ENCODE results near the gene EXOC6B.

DNA sequence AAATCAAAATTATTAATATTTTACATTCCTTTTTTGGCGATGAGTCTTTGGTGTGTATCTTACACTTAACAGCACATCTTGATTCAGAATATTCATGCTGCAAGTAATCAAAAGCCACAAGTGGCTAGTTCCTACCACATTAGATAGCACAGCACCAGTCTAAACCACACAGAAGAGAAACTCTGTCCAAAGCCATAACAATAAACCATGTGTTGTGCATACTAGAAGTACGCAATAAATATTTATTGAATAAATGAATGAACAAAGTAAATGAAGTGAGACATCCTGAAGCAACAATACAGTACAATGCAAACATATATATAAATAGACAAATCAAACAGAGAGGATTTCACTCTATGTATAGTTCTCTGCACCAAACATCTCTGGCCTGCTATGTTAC is 287.3 kb downstream of the EXOC6B start:
- TF ChIP-seq, protein P1, sequence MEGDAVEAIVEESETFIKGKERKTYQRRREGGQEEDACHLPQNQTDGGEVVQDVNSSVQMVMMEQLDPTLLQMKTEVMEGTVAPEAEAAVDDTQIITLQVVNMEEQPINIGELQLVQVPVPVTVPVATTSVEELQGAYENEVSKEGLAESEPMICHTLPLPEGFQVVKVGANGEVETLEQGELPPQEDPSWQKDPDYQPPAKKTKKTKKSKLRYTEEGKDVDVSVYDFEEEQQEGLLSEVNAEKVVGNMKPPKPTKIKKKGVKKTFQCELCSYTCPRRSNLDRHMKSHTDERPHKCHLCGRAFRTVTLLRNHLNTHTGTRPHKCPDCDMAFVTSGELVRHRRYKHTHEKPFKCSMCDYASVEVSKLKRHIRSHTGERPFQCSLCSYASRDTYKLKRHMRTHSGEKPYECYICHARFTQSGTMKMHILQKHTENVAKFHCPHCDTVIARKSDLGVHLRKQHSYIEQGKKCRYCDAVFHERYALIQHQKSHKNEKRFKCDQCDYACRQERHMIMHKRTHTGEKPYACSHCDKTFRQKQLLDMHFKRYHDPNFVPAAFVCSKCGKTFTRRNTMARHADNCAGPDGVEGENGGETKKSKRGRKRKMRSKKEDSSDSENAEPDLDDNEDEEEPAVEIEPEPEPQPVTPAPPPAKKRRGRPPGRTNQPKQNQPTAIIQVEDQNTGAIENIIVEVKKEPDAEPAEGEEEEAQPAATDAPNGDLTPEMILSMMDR (IDR thresholded peaks at IDR 0.05), result no peak
- TF ChIP-seq POLR2A (IDR thresholded peaks at IDR 0.05), result no peak
- TF ChIP-seq POLR2AphosphoS5 (IDR thresholded peaks at IDR 0.05), result no peak
- no peak for TF ChIP-seq EP300 (IDR thresholded peaks at IDR 0.05)

Measured in stomach (tissue), 4 donors.